RWPE2 (cell line): ENCODE results near the gene PPM1L.
A peak's percentile ranks its signal among the peaks of the same experiment; 100 is the strongest.

ENCODE experiments used
- ATAC-seq: fragments of 200-7000 bp; cut with Tn5 transposase; 3 replicates; pipeline ENCODE4 v1.9.1; 2021; ENCODE audit warnings: low read depth
- DNase-seq: peaks from one replicate; pipeline ENCODE4 v3.0.0-alpha.2; 2020; ENCODE audit warnings: low spot score
- H3K27ac ChIP-seq: fragments of 450-650 bp; 2 replicates; pipeline ENCODE4 v1.5.1; 2017; ENCODE audit warnings: mild to moderate bottlenecking; ENCODE audit not compliant: poor library complexity, severe bottlenecking
- H3K27me3 ChIP-seq: fragments of 250-450 bp; sonication (Bioruptor Pico); 2 replicates; pipeline ENCODE4 v1.5.1; 2021; ENCODE audit warnings: mild to moderate bottlenecking, moderate library complexity; ENCODE audit not compliant: insufficient read depth, poor library complexity, severe bottlenecking
- H3K36me3 ChIP-seq: fragments of 250-450 bp; sonication (Bioruptor Pico); 2 replicates; pipeline ENCODE4 v1.5.1; 2020; ENCODE audit warnings: low read depth, mild to moderate bottlenecking, moderate library complexity
- H3K4me1 ChIP-seq: fragments of 250-450 bp; sonication (Bioruptor Pico); 2 replicates; pipeline ENCODE4 v1.5.1; 2021; ENCODE audit warnings: mild to moderate bottlenecking, moderate library complexity; ENCODE audit not compliant: insufficient read depth, poor library complexity, severe bottlenecking
- H3K4me3 ChIP-seq: fragments of 250-450 bp; sonication (Bioruptor Pico); 2 replicates; pipeline ENCODE4 v1.5.1; 2021; ENCODE audit warnings: mild to moderate bottlenecking, moderate library complexity; ENCODE audit not compliant: severe bottlenecking
- H3K9me3 ChIP-seq: fragments of 250-450 bp; sonication (Bioruptor Pico); 2 replicates; pipeline ENCODE4 v1.5.1; 2021; ENCODE audit warnings: mild to moderate bottlenecking, moderate library complexity; ENCODE audit not compliant: severe bottlenecking
- CTCF ChIP-seq: fragments of 450-650 bp; IDR thresholded peaks from one replicate; pipeline ENCODE4 v1.5.1; 2017; ENCODE audit warnings: mild to moderate bottlenecking, moderate library complexity; ENCODE audit not compliant: poor library complexity, severe bottlenecking

The PPM1L gene

DNA sequence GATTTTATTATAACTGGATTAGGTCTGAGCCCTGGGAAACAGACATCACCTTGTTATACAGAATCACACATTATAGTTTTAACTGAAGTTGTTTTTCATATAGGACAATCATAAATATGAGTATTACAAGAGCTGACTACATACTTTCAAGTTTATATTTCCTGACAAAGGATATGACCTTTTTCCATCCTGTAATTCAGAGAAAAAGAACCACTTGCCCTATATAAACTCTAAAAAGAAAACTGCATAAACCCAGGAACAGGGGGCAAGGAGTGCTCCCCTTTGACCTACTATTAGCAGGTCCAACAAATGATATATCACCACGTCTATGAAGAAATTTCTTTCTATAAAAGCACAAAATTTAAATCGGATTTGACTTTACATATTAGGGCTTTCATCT lies 328.2 kb downstream of the PPM1L start:
- TF ChIP-seq CTCF, result no peak
- Histone ChIP-seq H3K4me1 (no peaks in the 10 kb centered on the region), H3K27ac (no peak overlapping the region), H3K36me3 (peaks cover 3% of the 10 kb centered on the region), H3K4me3 (no peak overlapping the region), H3K9me3 (no peaks in the 10 kb centered on the region), H3K27me3 (no peaks in the 10 kb centered on the region)
- DNase-seq (no peak), ATAC-seq (no peak)

DNA sequence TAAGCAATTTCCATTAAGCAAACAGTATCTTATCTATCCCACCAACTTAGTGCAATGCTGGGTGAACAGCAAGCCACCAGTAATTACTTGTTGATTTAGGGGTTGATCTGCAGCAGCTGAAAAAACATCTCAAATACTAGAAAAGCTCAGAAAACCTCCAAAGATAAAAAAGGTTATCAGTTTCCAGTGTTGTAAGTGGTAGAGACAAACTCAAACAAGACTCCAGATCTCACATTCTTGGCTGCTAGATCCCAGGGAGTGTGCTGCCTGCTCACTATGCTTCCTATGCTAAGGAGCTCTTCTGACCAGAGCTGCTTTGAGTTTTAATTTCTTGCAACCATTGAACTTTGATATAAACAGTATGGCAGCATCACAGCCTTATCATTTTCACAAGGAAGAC lies 337.9 kb downstream of the PPM1L start:
- no peak for ATAC-seq
- Histone ChIP-seq H3K27me3 (no peaks in the 10 kb centered on the region), H3K27ac (no peak overlapping the region), H3K9me3 (no peaks in the 10 kb centered on the region), H3K4me3 (no peak overlapping the region), H3K36me3 (no peaks in the 10 kb centered on the region), H3K4me1 (no peaks in the 10 kb centered on the region)
- no peak for TF ChIP-seq CTCF
- DNase-seq, result no peak

- ATAC-seq (peak; percentile 50; the same call in 2 of the 3 replicates), DNase-seq (no peak)
- Histone ChIP-seq H3K36me3 (no peaks in the 10 kb centered on the region), H3K4me1 (no peaks in the 10 kb centered on the region), H3K27ac (no peak overlapping the region), H3K9me3 (no peaks in the 10 kb centered on the region), H3K27me3 (no peaks in the 10 kb centered on the region), H3K4me3 (no peak overlapping the region)
- TF ChIP-seq CTCF, result peak; percentile 57
Observed at GRCh38 chr3:161096771-161097367, 340.8 kb downstream of the PPM1L start.

DNA sequence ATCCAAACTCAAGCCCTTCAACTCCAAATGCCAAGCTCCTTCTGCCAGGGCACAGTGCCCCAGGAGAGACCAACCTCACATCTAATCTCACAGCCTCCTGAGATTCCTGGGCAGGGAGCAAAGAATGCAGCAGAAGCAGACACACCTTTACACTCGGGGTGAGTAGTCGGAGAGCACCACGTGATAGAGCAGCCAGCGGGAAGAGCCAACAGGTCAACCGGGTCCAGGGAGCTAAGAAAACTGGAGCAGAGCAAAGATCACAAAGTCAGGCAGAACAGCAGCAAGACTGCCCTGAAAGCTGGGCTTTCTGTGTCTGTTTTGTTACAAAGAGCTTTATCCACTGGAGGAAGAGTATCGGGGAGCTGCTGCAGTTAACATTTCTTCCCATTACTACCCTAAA lies 345.0 kb downstream of the PPM1L start:
- no peak overlapping the region for H3K27ac ChIP-seq
- ATAC-seq (no peak), DNase-seq (no peak)
- H3K4me1 ChIP-seq, result no peaks in the 10 kb centered on the region
- H3K27me3 ChIP-seq, result no peaks in the 10 kb centered on the region
- TF ChIP-seq CTCF, result no peak
- no peak overlapping the region for H3K4me3 ChIP-seq
- H3K9me3 ChIP-seq, result no peaks in the 10 kb centered on the region
- no peaks in the 10 kb centered on the region for H3K36me3 ChIP-seq

DNA sequence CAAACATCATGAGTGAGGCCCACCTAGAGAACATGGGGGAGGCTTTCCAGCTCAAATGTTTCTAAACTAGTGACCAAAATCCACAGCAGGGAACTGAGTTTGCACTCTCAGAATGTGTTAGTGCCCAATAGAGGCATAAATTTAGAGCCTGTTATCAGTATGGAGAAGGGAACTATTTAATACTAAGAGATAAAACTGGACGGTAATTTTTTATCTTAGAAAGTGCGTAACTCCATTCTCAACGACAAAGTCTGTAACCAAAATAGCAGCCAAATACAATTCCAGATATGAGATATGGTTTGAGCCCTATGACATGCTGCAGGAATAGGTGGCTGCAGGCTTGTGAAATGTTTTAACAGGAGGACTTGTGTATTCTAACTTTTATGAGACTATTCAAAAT lies 345.6 kb downstream of the PPM1L start:
- Histone ChIP-seq H3K4me3 (no peak overlapping the region), H3K9me3 (no peaks in the 10 kb centered on the region), H3K27ac (no peak overlapping the region), H3K27me3 (no peaks in the 10 kb centered on the region), H3K36me3 (no peaks in the 10 kb centered on the region), H3K4me1 (no peaks in the 10 kb centered on the region)
- ATAC-seq (no peak), DNase-seq (no peak)
- TF ChIP-seq CTCF, result no peak
